Uterus (tissue), 2 donors: ENCODE results near the gene TMEM171.

ENCODE experiments used
- CTCF ChIP-seq, 4 experiments: fragments of 200-600 bp in 2 of 4; fragments of 450-650 bp in 2 of 4; sonication (generic) in 2 of 4; IDR thresholded peaks; one replicate each; pipeline ENCODE4 v1.5.1; 2016 to 2019; ENCODE audit warnings: antibody characterized with exemption in 4 of 4, mild to moderate bottlenecking in 2 of 4, moderate library complexity in 1 of 4
- POLR2A ChIP-seq, 2 donors: fragments of 450-650 bp; IDR thresholded peaks; one replicate each; pipeline ENCODE4 v1.6.1; 2016; ENCODE audit warnings: antibody characterized with exemption in 2 of 2, mild to moderate bottlenecking in 1 of 2, moderate library complexity in 1 of 2

- TF ChIP-seq CTCF (IDR thresholded peaks at IDR 0.05) (no peak), POLR2A (IDR thresholded peaks at IDR 0.05) (no peak)
These were observed 23.3 kb downstream of the TMEM171 start for GRCh38 chr5:73143716-73144115.
